HepG2 (cell line): ENCODE results near the gene CDK18. TPM values are rescaled to one million over a fixed set of nuclear protein-coding genes. Genes with fewer than 3 reads are reported as not detected.

ENCODE experiments used
- ATAC-seq: fragments of 200-7000 bp; cut with Tn5 transposase; 3 replicates; pipeline ENCODE4 v1.9.1; 2020; ENCODE audit warnings: mild to moderate bottlenecking, moderate library complexity
- BruUV-seq: library from RNA; stranded (reverse); fragments of 400-500 nt; replicated peaks from 2 replicates; lab custom pipeline; 2021; lab: Mats Ljungman, UMichigan
- CTCF ChIA-PET: fragments of 300-600 bp; formaldehyde crosslinking; extraction: SDS; loops from one replicate; lab custom pipeline; 2021; ENCODE audit warnings: low total read pairs, inconsistent platforms, low intra/inter-chr PET ratio; lab: Yijun Ruan, JAX
- POLR2A ChIA-PET: fragments of 350-600 bp; sonication (Branson Sonifier 250); formaldehyde crosslinking; loops from one replicate; lab custom pipeline; 2020; ENCODE audit warnings: antibody characterized with exemption, inconsistent platforms; lab: Yijun Ruan, JAX
- DNase-seq: peaks from one replicate; pipeline ENCODE4 v3.0.0-alpha.2; 2015; ENCODE audit warnings: low spot score
- FAIRE-seq: peaks from 3 replicates; lab custom pipeline; 2011; peaks lifted over from hg19 to GRCh38; lab: Jason Lieb, UNC
- H2AFZ ChIP-seq: one replicate; pipeline ENCODE4 v1.6.1; 2011; ENCODE audit warnings: low read length, inconsistent platforms
- H3K27ac ChIP-seq: fragments of 300-600 bp; 3 replicates; pipeline ENCODE4 v1.8.0; 2011; ENCODE audit warnings: mixed run types, mild to moderate bottlenecking, mixed read lengths, low read length, inconsistent platforms; ENCODE audit not compliant: insufficient read depth; ENCODE audit errors: extremely low read length
- H3K27me3 ChIP-seq, 2 experiments: fragments of 200-600 bp in 1 of 2; 2 replicates in 1 of 2; 3 replicates in 1 of 2; pipeline versions ENCODE4 v1.6.0 to v1.8.0; 2011; ENCODE audit warnings: low read length in 2 of 2, mild to moderate bottlenecking in 2 of 2, moderate library complexity in 2 of 2, inconsistent platforms in 1 of 2; ENCODE audit not compliant: insufficient read depth in 2 of 2, control insufficient read depth in 1 of 2
- H3K36me3 ChIP-seq, 2 experiments: fragments of 200-600 bp in 1 of 2; replicated peaks in 1 of 2; 2 replicates in 1 of 2; 3 replicates in 1 of 2; pipeline versions ENCODE4 v1.5.1 to v1.8.0; 2011; ENCODE audit warnings: low read length in 2 of 2, inconsistent platforms in 1 of 2; ENCODE audit not compliant: insufficient read depth in 2 of 2, control insufficient read depth in 1 of 2
- H3K4me1 ChIP-seq: 2 replicates; pipeline ENCODE4 v1.5.1; 2012; ENCODE audit warnings: low read length, inconsistent platforms; ENCODE audit not compliant: insufficient read depth
- H3K4me2 ChIP-seq: 2 replicates; pipeline ENCODE4 v1.6.0; 2011; ENCODE audit warnings: low read depth, low read length, inconsistent platforms
- H3K4me3 ChIP-seq, 3 experiments: fragments of 200-600 bp in 1 of 3; sonication (generic), shearing (Covaris generic) in 1 of 3; replicated peaks in 1 of 3; 2 replicates each; pipeline ENCODE4 v1.5.1; 2011 to 2016; ENCODE audit warnings: low read length in 3 of 3, inconsistent platforms in 2 of 3, low read depth in 2 of 3, mild to moderate bottlenecking in 2 of 3, control low read depth in 1 of 3, mixed read lengths in 1 of 3; ENCODE audit not compliant: insufficient read depth in 1 of 3
- H3K79me2 ChIP-seq: one replicate; pipeline ENCODE4 v1.6.1; 2011; ENCODE audit warnings: low read length, inconsistent platforms; ENCODE audit not compliant: insufficient read depth
- H3K9ac ChIP-seq: 2 replicates; pipeline ENCODE4 v1.6.0; 2011; ENCODE audit warnings: mild to moderate bottlenecking, low read depth, low read length, inconsistent platforms; ENCODE audit not compliant: insufficient read depth
- H3K9me3 ChIP-seq: 2 replicates; pipeline ENCODE4 v1.5.1; 2012; ENCODE audit warnings: mild to moderate bottlenecking, low read length
- H4K20me1 ChIP-seq: 2 replicates; pipeline ENCODE4 v1.6.0; 2011; ENCODE audit warnings: inconsistent platforms, mild to moderate bottlenecking, low read length, moderate library complexity; ENCODE audit not compliant: insufficient read depth
- ELF3 ChIP-seq: IDR thresholded peaks from 2 replicates; pipeline ENCODE4 v1.6.1; 2016; ENCODE audit warnings: missing genetic modification reagents, missing compliant biosample characterization
- HOMEZ ChIP-seq: IDR thresholded peaks from 2 replicates; pipeline ENCODE4 v1.6.1; 2016; ENCODE audit warnings: low read depth
- HOXD1 ChIP-seq: sonication (generic); formaldehyde crosslinking; IDR thresholded peaks from 2 replicates; pipeline ENCODE4 v1.5.0; 2020; ENCODE audit warnings: missing genetic modification reagents
- POLR2AphosphoS5 ChIP-seq: IDR thresholded peaks from 2 replicates; pipeline ENCODE4 v1.6.1; 2012; ENCODE audit warnings: low read depth, low read length
- REST ChIP-seq, 2 experiments: IDR thresholded peaks; 2 replicates each; pipeline ENCODE4 v1.6.1; 2011 to 2012; ENCODE audit warnings: low read length in 2 of 2, borderline replicate concordance in 1 of 2, low read depth in 1 of 2, mild to moderate bottlenecking in 1 of 2, moderate library complexity in 1 of 2
- SATB2 ChIP-seq: sonication (generic); formaldehyde crosslinking; IDR thresholded peaks from 2 replicates; pipeline ENCODE4 v1.5.0; 2020; ENCODE audit warnings: missing genetic modification reagents
- SIN3B ChIP-seq: fragments of 150-350 bp; IDR thresholded peaks from 2 replicates; pipeline ENCODE4 v1.6.1; 2014; ENCODE audit warnings: low read length
- SMAD1 ChIP-seq: sonication (generic); formaldehyde crosslinking; IDR thresholded peaks from 2 replicates; pipeline ENCODE4 v1.4.0; 2020; ENCODE audit warnings: missing genetic modification reagents, low read depth, mild to moderate bottlenecking, borderline replicate concordance
- SMAD9 ChIP-seq: sonication (generic); formaldehyde crosslinking; IDR thresholded peaks from 2 replicates; pipeline ENCODE4 v1.5.1; 2020; ENCODE audit warnings: mild to moderate bottlenecking, missing genetic modification reagents
- THYN1 ChIP-seq: sonication (generic); formaldehyde crosslinking; IDR thresholded peaks from 2 replicates; pipeline ENCODE4 v1.8.1; 2023; ENCODE audit warnings: low read depth, mild to moderate bottlenecking, moderate library complexity, missing genetic modification reagents, borderline replicate concordance
- TMF1 ChIP-seq: sonication (generic); formaldehyde crosslinking; IDR thresholded peaks from 2 replicates; pipeline ENCODE4 v1.8.1; 2022; ENCODE audit warnings: low read depth, missing genetic modification reagents
- ZNF205 ChIP-seq: IDR thresholded peaks from 2 replicates; pipeline ENCODE4 v1.6.1; 2018; ENCODE audit warnings: missing biosample characterization, missing genetic modification reagents
- ZNF674 ChIP-seq: sonication (generic); formaldehyde crosslinking; IDR thresholded peaks from 2 replicates; pipeline ENCODE4 v1.5.0; 2020; ENCODE audit warnings: low read depth, mild to moderate bottlenecking, missing genetic modification reagents
- ZNF678 ChIP-seq: sonication (generic); formaldehyde crosslinking; IDR thresholded peaks from 2 replicates; pipeline ENCODE4 v1.4.0; 2020; ENCODE audit warnings: mild to moderate bottlenecking, missing genetic modification reagents
- ZNF879 ChIP-seq: sonication (generic); formaldehyde crosslinking; IDR thresholded peaks from 2 replicates; pipeline ENCODE4 v1.8.1; 2023; ENCODE audit warnings: missing genetic modification reagents
- WGBS: methylation state at CpG from one replicate; pipeline ENCODE4 v1.1.6; 2017; ENCODE audit warnings: low lambda C conversion rate; 5-methylcytosine and 5-hydroxymethylcytosine counted together
- in situ Hi-C: cut with HindIII; loops from 2 replicates; pipeline ENCODE4 v1.10.0; 2017; ENCODE audit warnings: low pct_unique_long_range_greater_than_20kb; ENCODE audit not compliant: extremely low pct_ligation_motif_present
- intact Hi-C: fragments of 100-400 bp; cut with micrococcal nuclease; formaldehyde crosslinking; loops from one replicate; pipeline ENCODE4 v1.10.0; 2022; ENCODE audit not compliant: unreplicated experiment
- polyA plus RNA-seq, 8 experiments: library from polyadenylated mRNA; depleted of rRNA in 3 of 8; stranded (reverse) in 7 of 8; unstranded in 1 of 8; fragments of >200 nt; fragmentation: Illumina TruSeq in 4 of 8; extraction: Trizol in 4 of 8; gene quantifications; 2 replicates each; pipeline versions ENCODE4 v1.2.1 to v1.2.3, GENCODE V29; 2011 to 2016; ENCODE audit warnings: low read depth in 4 of 8, missing spikeins in 1 of 8, mixed read lengths in 1 of 8; ENCODE audit not compliant: insufficient read depth in 1 of 8
- total RNA-seq, 5 experiments: library from RNA; depleted of rRNA; stranded (reverse); fragments of >200 nt; fragmentation: Illumina TruSeq; extraction: Trizol; gene quantifications; 2 replicates each; pipeline ENCODE4 v1.2.3, GENCODE V29; 2016; ENCODE audit warnings: low read depth in 1 of 5

CDK18 gene
- total and polyA plus RNA-seq, 2 of the 13 experiments (the other 11 are each of a cell fraction or from before 2014, with no cell fraction given), result 6.4 to 38.8 TPM

- in situ Hi-C loops (no loop called here), intact Hi-C loops (no loop called here)
- Histone ChIP-seq H3K9me3 (no peaks in the 10 kb centered on the region), H4K20me1 (peaks cover 2% of the 10 kb centered on the region; the same call in 1 of the 2 replicates), H3K79me2 (no peaks in the 10 kb centered on the region), H3K27ac (no peak overlapping the region), H3K4me3 (no peak overlapping the region), H3K27me3 (no peaks in the 10 kb centered on the region), H3K36me3 (no peaks in the 10 kb centered on the region; a peak in 2 of 5 replicates), H3K4me1 (peaks cover 15% of the 10 kb centered on the region), H3K9ac (no peak overlapping the region), H3K4me2 (no peak overlapping the region), H2AFZ (no peak overlapping the region)
- FAIRE-seq (no peak), ATAC-seq (no peak), DNase-seq (no peak)
- ChIA-PET CTCF (interaction anchor here (3.5 kb wide), 1 partner anchor 129 kb away, joined by 27 read pairs; no protein-coding TSS in a partner anchor), POLR2A (no interaction called here)
- BruUV-seq, result no TSS peak
- TF ChIP-seq HOMEZ (CRISPR knock-in tag) (no peak), TMF1 (no peak), SMAD1 (CRISPR knock-in tag) (no peak), SMAD9 (CRISPR knock-in tag) (no peak), POLR2AphosphoS5 (no peak), ZNF205 (CRISPR knock-in tag) (no peak)
- WGBS, result 70% methylated on average over 2 of the region's 4 CpGs
Observed at GRCh38 chr1:205527931-205528330, 23.5 kb downstream of the CDK18 start.

GRCh38 chr1:205528446-205528886 lies 24.0 kb downstream of the CDK18 start:
- DNase-seq, result no peak
- Histone ChIP-seq H3K27ac (no peak overlapping the region), H3K79me2 (no peaks in the 10 kb centered on the region), H3K4me2 (no peak overlapping the region), H2AFZ (no peak overlapping the region), H3K4me3 (no peak overlapping the region), H3K4me1 (peaks cover 17% of the 10 kb centered on the region), H3K9ac (no peak overlapping the region), H4K20me1 (peaks cover 2% of the 10 kb centered on the region; the same call in 1 of the 2 replicates), H3K9me3 (no peaks in the 10 kb centered on the region), H3K27me3 (no peaks in the 10 kb centered on the region), H3K36me3 (no peaks in the 10 kb centered on the region; a peak in 2 of 5 replicates)
- FAIRE-seq, result no peak
- intact Hi-C loops (no loop called here), in situ Hi-C loops (no loop called here)
- ATAC-seq, result no peak
- ChIA-PET CTCF (interaction anchor here (0.7 to 3.5 kb wide), 3 partner anchors 40 to 129 kb away, joined by 4 to 27 read pairs (median 5); no protein-coding TSS in a partner anchor), POLR2A (no interaction called here)
- WGBS, result 79% methylated on average over 4 of the region's 9 CpGs
- no TSS peak for BruUV-seq
- TF ChIP-seq ZNF879 (CRISPR knock-in tag) (no peak), SIN3B (no peak), HOXD1 (CRISPR knock-in tag) (no peak), ELF3 (CRISPR knock-in tag) (no peak), SATB2 (no peak), ZNF674 (CRISPR knock-in tag) (no peak), ZNF678 (CRISPR knock-in tag) (no peak), THYN1 (CRISPR knock-in tag) (no peak), REST (IDR thresholded peaks at IDR 0.05; ENCODE audit: borderline replicate concordance in 1 of 2, low read depth in 1 of 2, low read length in 2 of 2) (no peak)
